CD4-positive, CD25-positive, alpha-beta regulatory T cell (primary cell): Measurements from ENCODE around the gene CEBPZOS. TPM values are rescaled to one million over a fixed set of nuclear protein-coding genes. Genes with fewer than 3 reads are reported as not detected.

Experiments used
- ATAC-seq, 2 donors: fragments of 150-1000 bp; cut with Tn5 transposase; one replicate each; pipeline ENCODE4 v1.10.0; 2021; ENCODE audit warnings: low read depth in 2 of 2, moderate number of reproducible peaks in 2 of 2, moderate library complexity in 1 of 2
- DNase-seq, 3 donors: peaks; one replicate each; pipeline versions ENCODE4 v3.0.0 to v3.0.0-alpha.2; 2012 to 2022; ENCODE audit warnings: mixed read lengths in 1 of 3
- H3K27ac ChIP-seq: one replicate; pipeline ENCODE4 v1.7.0; 2013; ENCODE audit warnings: mild to moderate bottlenecking, low read length; ENCODE audit not compliant: insufficient read depth, poor library complexity, severe bottlenecking
- H3K27me3 ChIP-seq: one replicate; pipeline ENCODE4 v1.7.0; 2013; ENCODE audit warnings: low read length; ENCODE audit not compliant: control insufficient read depth, insufficient read depth
- H3K36me3 ChIP-seq: one replicate; pipeline ENCODE4 v1.7.0; 2013; ENCODE audit warnings: mild to moderate bottlenecking, low read length, moderate library complexity; ENCODE audit not compliant: control insufficient read depth, insufficient read depth
- H3K4me1 ChIP-seq: 2 replicates; pipeline ENCODE4 v1.7.0; 2013; ENCODE audit warnings: mild to moderate bottlenecking, low read length; ENCODE audit not compliant: insufficient read depth, control insufficient read depth, poor library complexity, severe bottlenecking
- H3K4me3 ChIP-seq: one replicate; pipeline ENCODE4 v1.7.0; 2013; ENCODE audit warnings: low read depth, mild to moderate bottlenecking, low read length, moderate library complexity
- H3K9me3 ChIP-seq, 2 experiments: 1 replicate in 1 of 2; 2 replicates in 1 of 2; pipeline ENCODE4 v1.7.0; 2013; ENCODE audit warnings: low read length in 2 of 2, mild to moderate bottlenecking in 1 of 2, moderate library complexity in 1 of 2; ENCODE audit not compliant: control insufficient read depth in 2 of 2
- H3K27ac Mint-ChIP-seq, 3 donors: one replicate each; pipeline ENCODE4 v1.8.0; 2020 to 2022; ENCODE audit warnings: mild to moderate bottlenecking in 3 of 3, mixed read lengths in 3 of 3, moderate library complexity in 2 of 3
- H3K27me3 Mint-ChIP-seq: one replicate; pipeline ENCODE4 v1.8.0; 2022; ENCODE audit warnings: mild to moderate bottlenecking, mixed read lengths
- H3K36me3 Mint-ChIP-seq: one replicate; pipeline ENCODE4 v1.8.0; 2020; ENCODE audit warnings: mixed read lengths
- H3K4me1 Mint-ChIP-seq, 4 donors: one replicate each; pipeline ENCODE4 v1.8.0; 2020 to 2022; ENCODE audit warnings: mixed read lengths in 4 of 4, mild to moderate bottlenecking in 1 of 4
- H3K4me3 Mint-ChIP-seq, 4 donors: one replicate each; pipeline ENCODE4 v1.8.0; 2020 to 2022; ENCODE audit warnings: mild to moderate bottlenecking in 4 of 4, mixed read lengths in 4 of 4, moderate library complexity in 3 of 4
- H3K9me3 Mint-ChIP-seq, 7 donors: one replicate each; pipeline ENCODE4 v1.8.0; 2020 to 2022; ENCODE audit warnings: mixed read lengths in 7 of 7, mild to moderate bottlenecking in 3 of 7, moderate library complexity in 2 of 7
- polyA plus RNA-seq, 4 donors: library from polyadenylated mRNA; unstranded; fragments of 300-500 nt; fragmentation: Illumina TruSeq; gene quantifications; one replicate each; pipeline ENCODE4 v1.2.3, GENCODE V29; 2021
- total RNA-seq: library from RNA; stranded (reverse); gene quantifications from one replicate; pipeline ENCODE4 v1.2.3, GENCODE V29; 2022

Gene CEBPZOS
- total and polyA plus RNA-seq, 5 donors from 2014 or later: 24.8 to 37.7 (median 33.1) TPM

DNA sequence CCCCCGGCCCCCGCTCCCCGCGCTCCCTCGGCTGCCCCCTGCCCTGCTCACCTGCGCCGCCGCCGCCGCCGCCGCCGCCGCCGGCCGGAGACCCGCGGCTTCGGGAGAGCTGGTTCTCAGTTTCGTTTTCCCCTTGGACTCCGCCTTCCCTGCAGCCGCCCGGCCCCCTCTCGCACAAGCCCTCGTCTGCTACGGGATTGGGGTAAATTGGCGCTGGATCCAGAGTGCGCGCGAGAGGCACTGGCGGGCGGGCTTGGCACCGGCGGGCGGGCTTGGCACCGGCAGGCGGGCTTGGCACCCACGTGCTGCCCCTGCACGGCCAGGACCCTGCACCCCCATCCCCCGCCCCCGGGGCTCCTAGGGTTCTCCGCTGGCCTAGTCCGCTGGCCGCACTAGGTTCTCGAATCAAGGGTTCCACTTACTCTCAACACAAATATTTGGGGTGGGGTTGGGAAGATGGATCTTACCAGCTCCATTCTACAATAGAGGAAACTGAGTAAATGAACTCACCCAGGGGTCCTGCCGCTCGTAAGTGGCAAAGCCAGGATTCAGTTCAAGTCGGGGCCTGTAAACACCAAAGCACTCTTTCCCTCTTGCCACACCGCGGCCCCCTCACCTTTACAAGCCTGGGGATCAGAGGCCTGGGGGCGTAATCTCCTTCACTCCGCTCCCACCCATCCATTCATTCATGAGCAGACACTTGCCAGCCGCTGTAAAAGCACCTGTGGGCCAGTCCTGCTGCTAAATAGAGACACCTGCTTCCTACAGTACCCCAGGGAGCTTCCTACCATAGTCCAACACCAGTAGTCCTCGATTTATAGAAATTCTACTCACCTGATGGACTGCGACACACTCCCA is 39.2 kb upstream of the CEBPZOS start, which contains the start of gene EIF2AK2:
EIF2AK2 (minus strand) TSS at position 124 of the 858 bp plus-strand sequence. CDS start 9,174 bp downstream, outside the sequence.
- Histone ChIP-seq H3K36me3 (no peaks in the 10 kb centered on the region), H3K27ac (peak within 1 kb of the TSS; percentile 66), H3K4me1 (peaks cover 25% of the 10 kb centered on the region), H3K9me3 (no peaks in the 10 kb centered on the region), H3K27me3 (no peaks in the 10 kb centered on the region), H3K4me3 (peak within 1 kb of the TSS; percentile 93)
- Mint-ChIP-seq H3K36me3 (peaks cover 20% of the 10 kb centered on the region), H3K27ac (peak within 1 kb of the TSS; percentile 95 to 97 (median 96)), H3K27me3 (no peaks in the 10 kb centered on the region), H3K4me1 (peaks cover 20 to 49% (median 36%) of the 10 kb centered on the region in 4 donors), H3K4me3 (peak within 1 kb of the TSS; percentile 95 to 97 (median 96)), H3K9me3 (peaks cover 0 to 3% (median 0%) of the 10 kb centered on the region in 7 donors)
- ATAC-seq (peak; percentile 92 to 94), DNase-seq (peak; percentile 76 to 91 (median 81))

DNA sequence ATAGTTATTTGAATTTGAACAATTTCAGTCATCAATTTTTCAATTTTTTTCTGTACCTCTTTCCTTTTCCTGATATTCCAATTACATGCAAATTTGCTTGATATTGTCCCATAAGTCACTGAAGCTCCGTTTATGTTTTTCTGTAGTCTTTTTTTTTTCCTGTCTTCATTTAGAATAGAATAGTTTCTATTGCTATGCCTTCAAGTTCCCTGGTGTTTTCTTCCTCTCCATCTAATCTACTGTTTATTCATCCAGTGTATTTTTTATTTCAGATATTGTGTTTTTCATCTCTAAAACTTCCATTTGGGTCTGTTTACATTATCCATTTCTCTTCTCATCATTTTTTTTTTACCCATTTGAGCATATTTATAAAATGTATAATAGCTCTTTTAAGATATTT is 31.5 kb upstream of the CEBPZOS start:
- H3K9me3 Mint-ChIP-seq: peaks cover 0 to 18% (median 2%) of the 10 kb centered on the region in 7 donors
- peaks cover 3% of the 10 kb centered on the region for H3K27me3 Mint-ChIP-seq
- Histone ChIP-seq H3K27ac (no peak overlapping the region), H3K4me1 (no peaks in the 10 kb centered on the region), H3K27me3 (no peaks in the 10 kb centered on the region), H3K9me3 (peaks cover 11 to 13% of the 10 kb centered on the region in 2 experiments), H3K4me3 (no peak overlapping the region), H3K36me3 (no peaks in the 10 kb centered on the region)
- no peak for DNase-seq
- H3K27ac Mint-ChIP-seq: no peak overlapping the region
- H3K4me3 Mint-ChIP-seq: no peak overlapping the region
- H3K36me3 Mint-ChIP-seq: peaks cover 4% of the 10 kb centered on the region
- H3K4me1 Mint-ChIP-seq: no peaks in the 10 kb centered on the region
- ATAC-seq: no peak

DNA sequence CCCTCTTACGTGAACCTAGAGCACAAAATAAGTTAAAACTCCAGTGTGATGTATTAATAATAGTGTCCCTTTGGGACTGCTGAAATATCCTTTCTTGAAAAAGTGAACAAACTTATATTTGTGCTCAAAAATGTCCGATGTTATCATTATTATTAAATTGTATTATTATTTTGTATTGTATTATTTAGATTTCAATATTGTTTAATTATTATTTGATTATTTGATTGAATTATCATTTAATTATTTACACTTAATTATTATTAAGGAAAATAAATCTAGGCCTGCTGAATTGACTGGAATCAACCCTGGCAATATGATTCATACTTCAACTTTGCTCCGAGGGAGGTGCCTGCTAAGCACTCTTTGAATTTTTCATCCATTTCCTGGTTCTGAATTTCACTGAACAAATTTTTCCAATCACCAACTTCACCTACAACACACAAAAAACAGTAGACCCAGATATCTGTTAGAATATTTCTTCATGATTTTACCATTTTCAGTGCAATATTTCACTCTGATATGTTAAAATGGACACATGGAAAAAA is 28.6 kb upstream of the CEBPZOS start:
- peaks cover 0 to 18% (median 2%) of the 10 kb centered on the region in 7 donors for H3K9me3 Mint-ChIP-seq
- H3K36me3 ChIP-seq: no peaks in the 10 kb centered on the region
- no peak for DNase-seq
- H3K4me3 ChIP-seq: no peak overlapping the region
- H3K36me3 Mint-ChIP-seq: peaks cover 4% of the 10 kb centered on the region
- no peak overlapping the region for H3K27ac Mint-ChIP-seq
- ATAC-seq: no peak
- H3K4me3 Mint-ChIP-seq: no peak overlapping the region
- H3K27ac ChIP-seq: no peak overlapping the region
- no peaks in the 10 kb centered on the region for H3K4me1 ChIP-seq
- H3K27me3 Mint-ChIP-seq: peaks cover 4% of the 10 kb centered on the region
- H3K9me3 ChIP-seq: peaks cover 11 to 13% of the 10 kb centered on the region in 2 experiments
- H3K27me3 ChIP-seq: no peaks in the 10 kb centered on the region
- H3K4me1 Mint-ChIP-seq: no peaks in the 10 kb centered on the region

DNA sequence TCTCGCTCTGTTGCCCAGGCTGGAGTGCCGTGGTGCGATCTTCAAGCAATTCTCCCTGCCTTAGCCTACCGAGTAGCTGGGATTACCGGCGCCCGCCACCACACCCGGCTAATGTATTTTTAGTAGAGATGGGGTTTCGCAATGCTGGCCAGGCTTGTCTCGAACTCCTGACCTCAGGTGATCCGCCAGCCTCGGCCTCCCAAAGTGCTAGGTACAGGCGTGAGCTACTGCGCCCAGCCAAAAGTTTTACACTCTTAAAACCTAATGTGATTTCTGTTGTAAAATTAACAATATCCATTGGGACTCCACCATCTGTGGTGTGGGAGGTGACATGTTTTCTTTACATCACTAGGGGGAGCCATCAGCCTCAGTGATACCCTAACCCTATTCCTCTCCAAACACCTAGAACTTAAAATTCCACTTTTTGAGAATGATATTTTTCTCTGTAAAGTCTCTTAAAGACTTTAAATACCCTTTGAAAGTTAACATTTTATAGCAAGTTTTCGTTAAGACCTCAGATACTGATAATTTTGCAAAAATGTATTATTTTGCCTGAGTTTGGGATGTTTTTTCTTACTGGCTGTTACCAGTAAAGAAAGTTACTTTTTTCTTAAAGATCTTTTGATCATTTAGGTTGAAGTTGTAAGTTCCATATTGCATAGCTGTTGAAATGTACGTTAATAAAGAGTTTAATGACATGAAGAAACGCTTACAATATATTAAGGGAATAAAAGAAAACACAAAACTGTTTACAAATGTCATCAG is 27.9 kb upstream of the CEBPZOS start:
- H3K9me3 ChIP-seq: peaks cover 11 to 13% of the 10 kb centered on the region in 2 experiments
- Mint-ChIP-seq H3K4me3 (no peak overlapping the region), H3K27me3 (peaks cover 4% of the 10 kb centered on the region), H3K36me3 (peaks cover 4% of the 10 kb centered on the region), H3K4me1 (no peaks in the 10 kb centered on the region), H3K9me3 (peaks cover 0 to 18% (median 2%) of the 10 kb centered on the region in 7 donors), H3K27ac (no peak overlapping the region)
- DNase-seq (peak in 2 of 3 donors; percentile 33 to 47), ATAC-seq (peak; percentile 66 to 71)
- no peaks in the 10 kb centered on the region for H3K36me3 ChIP-seq
- H3K4me3 ChIP-seq: no peak overlapping the region
- no peaks in the 10 kb centered on the region for H3K4me1 ChIP-seq
- H3K27me3 ChIP-seq: no peaks in the 10 kb centered on the region
- H3K27ac ChIP-seq: no peak overlapping the region

DNA sequence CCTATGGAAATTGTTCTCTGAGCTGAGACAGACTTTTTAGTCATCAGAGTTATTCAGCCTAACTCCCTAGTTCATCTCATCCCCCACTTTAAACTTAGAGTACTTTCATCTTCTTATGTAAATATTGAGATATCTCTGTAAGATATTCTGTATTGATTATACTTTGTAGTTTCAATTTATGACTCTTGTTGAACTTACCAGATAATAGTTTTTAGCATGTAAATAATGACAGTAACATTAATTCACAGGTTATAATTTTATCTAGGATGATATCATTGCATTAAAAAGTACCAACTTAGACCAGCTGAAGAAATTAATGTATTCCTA is 24.7 kb upstream of the CEBPZOS start:
- Mint-ChIP-seq H3K4me1 (no peaks in the 10 kb centered on the region), H3K27ac (no peak overlapping the region), H3K27me3 (peaks cover 4% of the 10 kb centered on the region), H3K9me3 (no peaks in the 10 kb centered on the region), H3K36me3 (no peaks in the 10 kb centered on the region), H3K4me3 (no peak overlapping the region)
- Histone ChIP-seq H3K27me3 (no peaks in the 10 kb centered on the region), H3K4me3 (no peak overlapping the region), H3K36me3 (no peaks in the 10 kb centered on the region), H3K9me3 (no peaks in the 10 kb centered on the region), H3K4me1 (no peaks in the 10 kb centered on the region), H3K27ac (no peak overlapping the region)
- DNase-seq: no peak
- ATAC-seq: no peak

DNA sequence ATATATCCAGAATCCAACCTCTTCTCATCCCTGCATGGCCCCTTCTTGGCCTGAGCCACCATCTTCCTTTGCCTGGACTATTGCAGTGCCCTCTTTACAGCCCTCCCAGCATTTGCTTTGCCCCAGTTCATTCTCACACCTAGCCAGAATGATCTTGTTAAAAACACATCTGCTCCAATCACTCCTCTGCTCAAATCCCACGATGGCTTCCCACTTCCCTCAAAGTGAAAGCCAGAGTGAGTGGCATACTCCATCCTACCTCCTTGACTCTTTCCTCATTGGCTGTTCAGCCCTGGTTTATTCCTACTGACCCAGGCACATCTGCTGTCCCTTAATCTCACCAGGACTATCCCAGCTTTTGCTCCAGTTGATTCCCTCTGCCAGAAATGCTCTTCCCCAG is 22.6 kb upstream of the CEBPZOS start:
- H3K9me3 ChIP-seq: no peaks in the 10 kb centered on the region
- H3K27ac ChIP-seq: no peak overlapping the region
- ATAC-seq (no peak), DNase-seq (no peak)
- H3K27me3 ChIP-seq: peaks cover 2% of the 10 kb centered on the region
- Mint-ChIP-seq H3K27me3 (peaks cover 4% of the 10 kb centered on the region), H3K9me3 (peaks cover 0 to 2% (median 0%) of the 10 kb centered on the region in 7 donors), H3K36me3 (no peaks in the 10 kb centered on the region), H3K4me3 (no peak overlapping the region), H3K4me1 (no peaks in the 10 kb centered on the region), H3K27ac (peak overlapping the region in 2 of 3 donors; percentile 29 to 76)
- no peak overlapping the region for H3K4me3 ChIP-seq
- H3K36me3 ChIP-seq: no peaks in the 10 kb centered on the region
- no peaks in the 10 kb centered on the region for H3K4me1 ChIP-seq

DNA sequence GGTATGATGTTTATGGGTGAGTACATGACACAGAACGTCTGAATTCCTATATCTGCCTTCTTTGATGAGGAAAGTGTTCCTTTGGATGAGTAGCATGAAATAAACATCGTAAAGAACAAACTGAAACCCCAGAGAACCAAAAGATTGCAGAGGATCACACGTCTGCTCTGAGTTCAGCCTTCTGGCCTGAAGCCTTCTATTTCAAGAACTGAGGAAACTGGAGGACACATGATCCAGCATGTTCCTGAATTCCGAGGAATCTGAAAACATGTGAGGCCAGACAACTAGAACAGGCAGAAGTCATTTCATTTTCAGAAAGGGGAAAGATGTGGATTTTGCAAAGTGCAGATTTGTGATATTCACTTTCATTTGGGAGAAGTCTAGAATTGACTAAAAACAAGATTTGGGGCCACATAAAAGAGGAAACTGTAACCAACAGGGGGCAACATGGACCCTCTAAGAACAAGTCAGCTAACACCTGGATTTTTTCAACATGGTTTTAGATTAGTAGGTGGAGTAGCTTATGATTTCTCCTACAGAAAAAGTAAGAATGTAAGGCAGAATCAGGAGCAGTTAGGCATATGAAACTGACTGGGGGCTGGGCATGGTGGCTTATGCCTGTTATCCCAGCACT is 16.2 kb upstream of the CEBPZOS start:
- peaks cover 10% of the 10 kb centered on the region for H3K27me3 ChIP-seq
- DNase-seq (no peak), ATAC-seq (no peak)
- H3K27ac ChIP-seq: no peak overlapping the region
- no peaks in the 10 kb centered on the region for H3K9me3 ChIP-seq
- no peaks in the 10 kb centered on the region for H3K4me1 ChIP-seq
- Mint-ChIP-seq H3K4me1 (no peaks in the 10 kb centered on the region), H3K4me3 (no peak overlapping the region), H3K9me3 (peaks cover 0 to 5% (median 0%) of the 10 kb centered on the region in 7 donors), H3K27ac (no peak overlapping the region), H3K36me3 (no peaks in the 10 kb centered on the region), H3K27me3 (peaks cover 22% of the 10 kb centered on the region)
- H3K4me3 ChIP-seq: no peak overlapping the region
- no peaks in the 10 kb centered on the region for H3K36me3 ChIP-seq
